Activated gamma-delta T cell (primary cell): ENCODE measurements around the gene ZNF789.
"Not testable (repeated sequence)": the region's sequence is repeated elsewhere in the genome, so short reads cannot be mapped to it uniquely, and the experiment has no call there.

ENCODE experiments used
- DNase-seq: peaks from one replicate; lab custom pipeline; 2025; lab: John Stamatoyannopoulos, UW

The ZNF789 gene

DNA sequence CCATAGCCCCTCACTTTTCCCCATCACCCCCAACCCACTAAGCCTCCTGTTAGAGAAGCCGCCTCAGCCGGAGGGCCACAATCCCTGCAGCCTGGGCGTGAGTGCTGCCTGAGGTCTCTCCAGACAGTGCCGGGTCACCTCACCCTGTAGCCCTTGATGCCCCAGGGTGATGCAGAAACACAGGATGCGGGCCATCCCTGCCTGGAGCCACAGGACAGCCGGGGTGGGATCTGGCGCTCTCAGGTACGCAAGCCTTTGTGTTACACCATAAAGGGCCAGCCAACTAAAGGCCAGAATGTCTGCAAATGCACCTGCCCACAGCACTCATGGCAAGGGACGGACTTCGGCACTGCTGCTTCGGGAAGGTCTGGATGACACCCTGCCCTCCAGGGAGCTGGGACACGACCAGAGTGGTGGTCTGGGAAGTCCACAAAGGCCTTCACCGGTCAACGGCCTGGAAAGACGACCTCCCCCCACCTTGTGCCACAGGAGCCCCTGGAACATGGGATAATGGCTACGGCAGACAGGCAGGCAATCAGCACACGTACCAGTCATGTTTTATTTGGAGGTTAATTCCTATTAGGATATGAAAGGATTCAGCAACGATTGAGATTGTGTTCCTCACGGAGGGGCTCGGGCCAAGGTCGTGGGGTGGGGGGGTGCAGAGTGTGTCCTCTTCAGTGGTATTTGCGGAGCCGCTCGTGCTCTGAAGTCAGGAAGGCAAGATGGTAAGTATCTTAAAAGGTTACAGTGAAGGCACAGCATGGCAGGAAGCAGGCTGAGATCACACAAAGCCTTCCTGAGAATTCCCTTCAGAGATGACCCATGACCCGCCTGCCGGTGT lies 14.8 kb upstream of the ZNF789 start:
- DNase-seq, result no peak

GRCh38 chr7:99459087-99459486 lies 13.6 kb upstream of the ZNF789 start:
- DNase-seq, result no peak

- DNase-seq, result no peak
These were observed 12.0 kb upstream of the ZNF789 start for GRCh38 chr7:99460651-99461050.

- no peak for DNase-seq
These were observed 11.5 kb upstream of the ZNF789 start for GRCh38 chr7:99461221-99461620.

- DNase-seq, result no peak
These were observed 7.3 kb upstream of the ZNF789 start for GRCh38 chr7:99465421-99465768.

DNA sequence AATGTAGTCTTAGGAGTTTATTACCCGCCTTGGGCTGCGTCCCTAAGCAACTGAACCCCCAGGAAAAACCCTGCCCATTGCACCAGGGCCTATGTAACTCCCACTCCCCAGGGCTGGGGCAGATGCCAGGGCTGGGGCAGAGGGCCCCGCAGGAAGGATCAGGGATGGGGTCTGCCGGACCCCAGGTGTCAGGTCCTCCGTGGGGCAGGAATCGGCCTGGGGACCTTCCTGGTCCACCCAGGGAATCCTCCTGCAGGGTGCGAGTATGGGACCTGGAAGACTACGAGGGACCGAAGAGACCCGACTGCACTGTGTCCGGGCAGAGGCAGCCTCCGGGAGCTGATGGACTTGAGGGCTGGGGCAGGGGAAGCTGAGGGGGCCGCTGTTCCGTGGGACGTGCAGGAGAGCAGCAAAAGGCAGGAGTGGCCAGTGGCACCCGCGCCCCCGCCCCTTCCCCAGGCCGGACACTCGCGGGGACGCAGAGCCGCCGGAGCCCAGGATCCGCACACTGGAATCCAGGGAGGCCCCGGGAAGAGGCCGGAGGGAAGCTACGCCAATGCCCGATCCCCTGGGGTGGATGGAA lies 4.3 kb upstream of the ZNF789 start:
- no peak for DNase-seq

DNA sequence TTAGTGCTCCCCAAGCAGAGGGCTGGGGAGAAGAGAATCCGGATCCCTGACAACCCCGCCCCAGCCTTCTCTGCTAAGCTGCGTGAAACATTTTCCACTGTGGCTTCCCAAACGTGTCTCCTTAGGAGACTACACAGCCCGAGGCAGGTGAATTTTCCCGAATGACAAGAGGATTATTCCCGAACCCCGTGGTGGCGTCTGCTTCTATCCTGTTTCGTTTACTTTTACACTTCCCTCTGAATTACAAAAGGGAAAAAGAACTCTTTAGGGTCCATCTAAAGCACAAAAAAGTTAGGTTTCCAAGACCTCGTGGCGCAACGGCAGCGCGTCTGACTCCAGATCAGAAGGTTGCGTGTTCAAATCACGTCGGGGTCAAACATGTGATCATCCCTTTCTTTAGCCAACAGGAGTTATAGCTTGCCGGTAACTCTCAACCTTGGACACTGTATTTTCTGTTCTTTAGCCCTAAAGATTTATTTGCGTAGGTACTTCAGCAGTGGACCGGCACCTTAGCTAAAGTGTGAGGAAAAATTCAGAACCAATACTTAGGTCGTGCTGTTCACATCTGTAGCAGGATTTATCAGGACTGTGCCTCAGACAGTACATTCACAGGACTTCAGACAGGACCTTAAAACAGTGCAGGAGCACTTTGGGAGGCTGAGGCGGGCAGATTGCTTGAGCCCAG lies 3.2 kb upstream of the ZNF789 start:
- DNase-seq, result no peak

DNA sequence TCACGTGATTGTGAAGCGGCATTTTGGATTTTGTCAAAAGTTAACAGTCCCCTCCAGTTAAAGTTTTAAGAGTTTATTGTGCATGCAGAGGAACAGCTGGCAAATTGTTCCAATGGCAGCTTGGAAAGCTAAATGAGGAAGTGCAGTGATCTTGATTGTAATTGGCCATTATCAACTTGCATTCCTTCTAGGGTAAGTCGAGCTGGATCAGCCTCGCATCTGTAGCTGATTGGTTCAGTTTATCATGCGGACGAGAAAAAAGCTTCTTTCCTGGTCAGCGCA lies 566 bp downstream of the ZNF789 start:
- DNase-seq, result no peak

- no peak for DNase-seq
These were observed 3.4 kb downstream of the ZNF789 start for GRCh38 chr7:99476107-99476506.

GRCh38 chr7:99478464-99479440 lies 6.1 kb downstream of the ZNF789 start:
- DNase-seq, result no peak

- DNase-seq, result no peak
These were observed 12.4 kb downstream of the ZNF789 start for GRCh38 chr7:99485094-99485493.

DNA sequence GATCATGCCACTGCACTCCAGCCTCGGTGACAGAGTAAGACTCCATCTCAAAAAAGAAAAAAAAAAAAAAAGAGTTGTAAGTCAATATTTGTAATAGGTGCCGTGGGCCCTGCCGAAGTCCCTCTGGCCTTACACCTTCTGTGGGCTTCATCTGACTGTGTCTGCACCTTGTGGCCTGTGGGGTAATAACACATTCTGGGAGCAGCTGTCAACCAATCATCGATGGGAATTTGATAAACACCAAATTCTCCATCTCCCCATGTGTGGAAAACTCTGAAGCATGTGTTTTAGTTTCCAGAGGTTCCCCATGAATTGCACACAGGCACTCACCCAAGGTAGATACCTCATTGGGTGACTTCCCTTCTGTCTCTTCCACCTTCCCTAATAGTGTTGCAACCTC lies 16.5 kb downstream of the ZNF789 start:
- DNase-seq, result no peak

DNA sequence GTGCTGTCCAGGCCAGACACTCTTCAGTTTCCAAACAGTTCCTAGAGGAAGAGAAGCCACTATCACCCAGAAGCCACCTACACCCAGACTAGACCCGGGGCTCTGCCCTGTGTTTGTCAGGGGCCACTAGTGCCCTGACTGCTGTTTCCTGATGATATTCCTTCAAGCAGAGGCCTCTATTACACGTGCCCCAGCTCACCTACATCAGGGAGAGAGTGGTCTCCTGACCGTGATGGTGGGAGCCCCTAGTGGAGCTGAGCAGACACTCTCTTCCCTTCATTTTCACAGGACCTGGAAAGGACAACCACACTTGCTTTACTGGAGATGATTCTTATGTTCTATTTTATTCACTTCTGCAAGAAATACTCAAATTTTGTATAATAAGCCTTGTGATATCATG lies 18.2 kb downstream of the ZNF789 start:
- DNase-seq, result no peak

- DNase-seq, result no peak
These were observed 21.1 kb downstream of the ZNF789 start for GRCh38 chr7:99493823-99494222.

DNA sequence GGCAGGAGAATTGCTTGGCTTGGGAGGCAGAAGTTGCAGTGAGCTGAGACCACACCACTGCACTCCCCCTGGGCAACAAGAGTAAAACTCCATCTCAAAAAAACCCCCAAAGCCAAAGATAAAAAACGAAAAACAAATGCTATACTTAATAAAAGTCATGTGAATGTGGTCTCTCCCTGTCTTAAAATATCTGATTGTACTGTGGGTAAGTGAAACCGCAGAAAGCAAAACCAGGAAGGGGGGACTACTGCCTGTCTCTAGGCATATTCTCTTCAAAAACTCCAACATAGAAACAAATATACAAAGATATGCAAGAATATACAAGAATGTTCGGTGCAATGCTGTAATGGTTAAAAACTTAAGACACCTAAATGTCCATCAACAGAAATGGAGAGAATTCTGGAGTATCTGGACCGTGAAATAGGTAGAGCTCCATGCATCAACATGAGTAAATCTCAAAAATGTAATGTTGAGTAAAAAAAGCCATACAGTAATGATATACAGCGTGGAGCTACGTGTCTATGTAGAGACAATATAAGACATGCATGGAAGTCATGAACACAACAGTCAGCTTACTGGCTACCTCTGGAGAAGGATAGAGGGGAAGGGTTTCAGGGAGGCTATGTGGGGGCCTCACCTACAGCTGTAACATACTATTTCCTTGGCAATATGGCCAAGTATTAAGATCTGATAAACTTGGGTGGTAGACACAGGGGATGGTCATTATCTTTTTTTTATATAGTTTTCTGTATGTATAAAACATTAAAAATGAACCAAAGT lies 25.3 kb downstream of the ZNF789 start:
- no peak for DNase-seq

DNA sequence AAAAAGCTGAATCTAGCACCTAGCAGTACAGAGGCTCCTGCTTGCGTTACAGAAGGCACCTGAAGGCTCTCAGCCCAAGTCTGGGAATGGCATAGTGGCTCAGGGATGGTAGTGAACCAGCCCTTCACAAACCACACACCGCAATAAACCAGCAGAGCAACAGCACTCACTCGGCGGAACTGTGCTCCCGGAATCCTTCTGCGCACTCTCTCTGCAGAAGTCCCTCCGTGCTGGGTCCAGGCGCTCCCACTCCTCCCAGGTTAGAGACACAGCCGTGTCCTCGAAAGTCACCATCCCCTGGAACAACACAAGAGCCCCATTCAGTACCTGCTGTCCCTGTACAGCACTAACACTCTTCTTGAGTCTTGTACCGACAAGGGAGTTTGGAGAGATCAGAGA lies 25.9 kb downstream of the ZNF789 start:
- no peak for DNase-seq

- no peak for DNase-seq
These were observed 26.7 kb downstream of the ZNF789 start for GRCh38 chr7:99499371-99499720.

GRCh38 chr7:99499721-99500636 lies 27.3 kb downstream of the ZNF789 start, which contains the start of gene ZNF394:
ZNF394 (minus strand) TSS chr7:99500281; CDS start chr7:99500093, 188 bp downstream.
- DNase-seq, result peak; percentile 55

DNA sequence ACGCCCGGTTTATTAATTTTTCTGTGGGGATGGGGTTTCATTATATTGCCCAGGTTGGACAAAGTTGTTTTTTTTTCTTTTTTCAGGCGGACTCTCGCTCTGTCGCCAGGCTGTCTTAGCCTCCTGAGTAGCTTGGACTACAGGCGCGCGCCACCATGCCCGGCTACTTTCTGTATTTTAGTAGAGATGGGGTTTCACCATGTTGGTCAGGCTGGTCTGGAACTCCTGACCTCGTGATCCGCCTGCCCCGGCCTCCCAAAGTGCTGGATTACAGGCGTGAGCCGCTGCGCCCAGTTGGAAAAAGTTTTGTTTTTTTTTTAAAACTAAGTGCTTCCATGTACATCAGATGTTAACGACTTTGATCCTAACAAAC lies 27.9 kb downstream of the ZNF789 start:
- DNase-seq, result no peak

GRCh38 chr7:99501236-99501635 lies 28.5 kb downstream of the ZNF789 start:
- not testable (repeated sequence) for DNase-seq

GRCh38 chr7:99504281-99504602 lies 31.6 kb downstream of the ZNF789 start:
- DNase-seq, result no peak
